ENCODE measurements around the gene FAM193A.
"Not testable (repeated sequence)": the region's sequence is repeated elsewhere in the genome, so short reads cannot be mapped to it uniquely, and the experiment has no call there.

The FAM193A gene

DNA sequence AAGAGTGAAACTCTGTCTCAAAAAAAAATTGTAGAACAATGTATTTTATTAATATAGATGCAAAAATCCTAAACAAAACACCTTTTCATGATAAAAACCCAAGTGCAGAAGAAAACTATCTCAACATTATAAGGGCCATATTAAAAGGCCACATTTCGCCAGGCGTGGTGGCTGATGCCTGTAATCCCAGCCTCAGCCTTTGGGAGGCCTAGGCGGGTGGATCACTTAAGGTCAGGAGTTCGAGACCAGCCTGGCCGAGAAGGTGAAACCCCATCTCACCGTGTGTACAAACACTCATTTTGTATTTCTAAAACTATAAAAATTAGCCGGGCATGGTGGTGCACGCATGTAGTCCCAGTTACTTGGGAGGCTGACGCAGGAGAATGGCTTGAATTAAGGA lies 9.9 kb upstream of the FAM193A start:
- no peak for DNase-seq

DNA sequence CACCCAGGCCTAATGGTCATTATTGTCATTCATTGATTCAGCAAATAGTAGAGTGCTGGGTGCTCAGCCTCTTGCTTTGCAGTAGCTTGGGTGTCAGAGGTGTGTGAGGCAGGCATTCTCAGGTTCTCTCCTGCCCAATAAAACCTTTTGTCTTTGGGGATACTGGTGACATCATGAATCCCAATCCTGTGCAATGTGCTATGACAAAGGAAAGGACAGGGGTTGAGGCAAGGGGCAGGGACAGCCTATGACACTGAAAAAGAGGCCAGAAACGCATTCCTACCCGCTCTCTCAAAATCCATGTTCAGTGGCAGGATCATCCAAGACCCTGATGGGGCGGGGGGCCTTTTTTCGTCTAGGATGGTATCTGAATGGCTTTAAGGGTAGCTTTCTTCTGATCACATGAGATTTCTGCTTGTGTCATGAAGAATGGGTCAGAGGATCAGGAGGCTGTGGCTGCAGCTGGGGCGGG lies 1.5 kb upstream of the FAM193A start:
- DNase-seq, result no peak

GRCh38 chr4:2535376-2536192 lies 863 bp upstream of the FAM193A start:
- DNase-seq, result peak; percentile 34 to 51 (median 40)

GRCh38 chr4:2537011-2537830 lies 774 bp downstream of the FAM193A start:
- peak in 3 of 4 experiments; percentile 20 to 57 (median 27) for DNase-seq

GRCh38 chr4:2543580-2544191 lies 7.2 kb downstream of the FAM193A start:
- DNase-seq, result not testable (repeated sequence)

- DNase-seq, result no peak
Observed at GRCh38 chr4:2545321-2546013, 9.0 kb downstream of the FAM193A start.

GRCh38 chr4:2546286-2546823 lies 9.9 kb downstream of the FAM193A start:
- DNase-seq, result no peak

DNA sequence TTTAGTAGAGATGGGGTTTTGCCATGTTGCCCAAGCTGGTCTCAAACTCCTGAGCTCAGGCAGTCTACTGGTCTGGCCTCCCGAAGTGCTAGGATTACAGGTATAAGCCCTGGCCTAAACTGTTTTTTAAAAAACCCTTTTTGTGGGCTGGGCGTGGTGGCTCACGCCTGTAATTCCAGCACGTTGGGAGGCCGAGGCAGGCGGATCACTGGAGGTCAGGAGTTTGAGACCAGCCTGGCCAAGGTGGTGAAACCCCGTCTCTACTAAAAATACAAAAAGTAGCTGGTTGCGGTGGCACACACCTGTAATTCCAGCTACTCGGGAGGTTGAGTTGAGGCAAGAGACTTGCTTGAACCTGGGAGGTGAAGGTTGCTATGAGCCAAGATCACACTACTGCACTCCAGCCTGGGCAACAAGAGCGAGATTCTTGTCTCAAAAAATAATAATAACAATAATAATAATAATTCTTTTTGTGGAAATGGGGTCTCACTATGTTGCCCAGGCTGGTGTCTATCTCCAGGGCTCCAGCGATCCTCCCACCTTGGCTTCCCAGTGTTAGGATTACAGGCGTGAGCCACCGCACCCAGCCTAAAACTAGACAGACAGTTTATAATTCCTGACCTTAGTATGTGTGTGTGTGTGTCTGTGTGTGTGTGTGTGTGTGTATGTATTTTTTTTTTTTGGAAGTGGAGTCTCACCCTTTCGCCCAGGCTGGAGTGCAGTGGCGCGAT lies 10.7 kb downstream of the FAM193A start:
- DNase-seq, result not testable (repeated sequence)

DNA sequence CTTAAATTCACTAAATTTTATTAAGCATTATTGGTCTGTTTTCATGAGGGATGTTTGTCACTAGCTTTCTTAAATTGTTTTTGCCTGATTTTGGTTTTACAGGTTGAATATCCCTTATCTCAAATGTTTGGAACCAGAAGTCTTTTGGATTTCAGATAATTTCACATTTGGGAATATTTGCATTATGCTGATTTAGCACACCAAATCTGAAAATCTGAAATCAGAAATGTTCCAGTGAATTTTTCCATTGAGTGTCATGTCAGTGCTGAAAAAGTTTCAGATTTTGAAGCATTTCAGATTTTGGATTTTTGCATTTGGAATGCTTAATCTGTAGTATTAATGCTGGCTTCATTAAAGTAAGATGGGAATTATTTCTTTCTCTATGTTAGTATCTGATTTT lies 14.7 kb downstream of the FAM193A start:
- DNase-seq, result no peak

DNA sequence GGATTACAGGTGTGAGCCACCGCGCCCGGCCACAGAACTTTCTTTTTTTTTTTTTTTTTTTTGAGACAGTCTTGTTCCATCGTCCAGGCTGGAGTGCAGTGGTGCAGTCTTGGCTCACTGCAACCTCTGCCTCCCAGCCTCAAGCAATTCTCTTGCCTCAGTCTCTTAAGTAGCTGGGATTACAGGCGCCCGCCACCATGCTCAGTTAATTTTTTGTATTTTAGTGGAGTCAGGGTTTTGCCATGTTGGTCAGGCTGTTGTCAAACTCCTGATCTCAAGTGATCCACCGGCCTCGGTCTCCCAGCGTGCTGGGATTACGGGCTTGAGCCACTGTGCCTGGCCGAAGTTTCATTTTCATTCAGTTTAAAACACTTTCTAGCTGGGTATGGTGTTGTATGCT lies 16.4 kb downstream of the FAM193A start:
- DNase-seq, result no peak

DNA sequence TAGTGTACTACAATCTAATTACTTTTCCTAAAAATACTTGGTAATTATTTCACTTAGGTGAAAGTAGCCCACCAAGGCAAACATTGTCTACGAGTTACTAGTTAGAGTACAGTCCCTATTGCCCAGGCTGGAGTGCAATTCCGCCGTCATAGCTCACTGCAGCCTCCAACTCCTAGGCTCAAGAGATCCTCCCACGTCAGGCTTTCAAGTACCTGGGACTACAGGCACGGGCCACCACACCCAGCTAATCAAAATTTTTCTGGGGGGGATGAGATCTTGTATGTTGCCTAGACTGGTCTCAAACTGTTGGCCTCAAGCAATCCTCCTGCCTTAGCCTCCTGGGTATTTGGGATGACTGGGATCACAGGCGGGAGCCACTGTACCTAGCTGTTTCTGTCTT lies 21.9 kb downstream of the FAM193A start:
- DNase-seq, result no peak

DNA sequence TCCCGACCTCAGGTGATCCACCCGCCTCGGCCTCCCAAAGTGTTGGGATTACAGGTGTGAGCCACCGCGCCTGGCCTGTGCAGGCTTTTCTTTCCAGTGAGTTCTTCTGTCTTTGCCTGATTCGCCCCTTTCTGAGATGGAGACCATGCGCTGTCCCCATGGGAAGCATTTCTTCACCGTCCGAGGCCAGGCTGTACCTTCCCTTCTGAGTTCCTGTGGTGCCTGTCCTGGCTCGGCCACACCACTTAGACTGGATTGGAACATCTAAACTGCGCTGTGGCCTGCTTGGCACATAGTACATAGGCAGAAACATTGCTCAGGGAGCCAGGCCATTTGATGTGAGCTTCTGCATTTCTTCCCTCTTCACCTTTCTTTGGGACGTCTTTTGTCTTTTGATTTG lies 23.7 kb downstream of the FAM193A start:
- DNase-seq, result no peak

DNA sequence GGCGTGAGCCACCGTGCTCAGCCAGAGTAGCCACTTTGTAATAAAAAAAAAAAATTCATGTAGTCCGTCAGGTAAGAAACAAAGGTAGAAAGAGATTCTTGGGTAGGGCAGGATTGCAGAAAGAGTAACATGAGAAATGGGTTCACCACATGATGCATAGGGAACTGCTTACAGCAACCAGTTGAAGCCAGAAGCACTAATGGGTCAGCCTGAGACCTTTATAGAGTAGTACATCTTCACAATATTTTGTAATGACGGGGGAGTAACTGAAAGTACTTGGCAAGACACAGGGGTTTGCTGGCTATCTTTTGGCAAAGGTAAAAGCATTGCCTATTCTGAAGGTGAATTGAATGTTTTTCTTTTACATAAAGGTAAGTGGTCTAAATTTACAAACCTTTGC lies 29.1 kb downstream of the FAM193A start:
- DNase-seq, result no peak

DNA sequence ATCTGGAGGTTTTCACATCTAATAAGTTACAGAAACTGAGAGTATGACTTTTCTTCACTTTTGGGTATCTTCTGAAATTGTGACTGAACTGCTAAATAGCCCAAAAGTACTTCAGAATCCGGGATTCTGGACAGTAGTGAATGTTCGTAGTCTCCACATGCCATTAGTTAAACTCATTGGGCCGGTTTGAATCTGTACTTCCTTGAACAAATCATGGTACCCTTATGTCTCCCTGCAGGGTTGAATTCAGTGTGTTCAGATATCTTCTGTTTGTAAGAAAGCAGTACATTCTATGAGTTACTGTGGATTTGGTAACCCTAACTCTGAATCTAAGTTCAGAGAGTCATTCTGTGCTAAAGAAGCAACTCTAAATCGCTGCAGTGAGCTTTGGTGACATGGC lies 33.6 kb downstream of the FAM193A start:
- no peak for DNase-seq

DNA sequence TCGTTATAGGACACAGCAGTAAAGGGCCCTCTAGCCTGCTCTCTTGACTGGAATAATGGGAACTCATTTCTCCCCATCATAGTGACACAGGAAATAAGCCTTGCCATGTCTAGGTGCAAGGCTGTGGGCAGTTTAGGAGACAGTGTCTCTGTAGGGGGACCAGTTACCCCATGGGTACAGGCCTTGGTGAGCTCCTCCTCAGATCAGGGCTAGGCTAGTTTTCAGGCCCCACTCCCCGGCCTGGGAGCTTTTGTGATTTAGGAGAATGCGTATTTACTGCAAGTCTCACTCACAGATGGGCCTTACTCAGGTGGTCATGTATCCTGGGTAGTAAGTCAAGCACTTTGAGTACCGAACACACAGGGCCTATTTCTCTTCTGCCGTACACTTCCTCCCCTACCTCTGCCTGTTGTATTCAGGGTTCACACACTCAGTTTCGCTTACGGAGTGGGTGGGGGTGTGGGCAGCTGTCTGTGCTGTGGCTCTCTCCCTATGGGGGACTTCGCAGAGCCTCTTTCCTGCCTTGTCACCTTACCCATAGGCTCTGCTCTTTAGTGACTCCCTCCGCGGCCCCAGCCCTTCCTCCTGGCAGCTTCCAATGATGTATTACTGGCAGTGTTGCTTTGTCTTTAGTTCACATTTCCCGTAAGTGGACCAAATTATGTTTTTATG lies 34.2 kb downstream of the FAM193A start:
- DNase-seq, result peak in 2 of 4 experiments; percentile 23 to 26

- DNase-seq, result no peak
Observed at GRCh38 chr4:2572076-2572475, 35.6 kb downstream of the FAM193A start.

GRCh38 chr4:2572866-2573265 lies 36.4 kb downstream of the FAM193A start:
- DNase-seq, result no peak

DNA sequence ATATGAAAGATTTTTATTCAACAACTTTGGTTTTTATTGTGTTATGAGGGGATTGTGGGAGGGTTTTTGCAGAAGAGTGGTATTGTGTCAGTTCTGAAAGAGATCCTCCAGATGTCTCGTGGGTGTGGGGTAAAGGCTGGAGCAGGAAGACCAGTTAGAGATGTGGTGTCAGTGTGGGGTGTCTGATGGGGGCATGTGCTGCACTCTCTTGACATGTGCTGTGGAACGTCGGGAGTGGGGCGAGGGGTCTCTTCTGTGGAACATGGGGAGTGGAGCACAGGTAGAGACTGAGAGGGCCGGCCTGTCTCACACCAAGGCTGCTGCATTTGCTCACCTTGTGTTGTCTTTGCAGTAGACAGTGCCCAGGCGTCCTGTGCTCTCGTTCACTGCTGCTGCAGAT lies 37.6 kb downstream of the FAM193A start:
- DNase-seq, result no peak

GRCh38 chr4:2574863-2575262 lies 38.4 kb downstream of the FAM193A start:
- no peak for DNase-seq

DNA sequence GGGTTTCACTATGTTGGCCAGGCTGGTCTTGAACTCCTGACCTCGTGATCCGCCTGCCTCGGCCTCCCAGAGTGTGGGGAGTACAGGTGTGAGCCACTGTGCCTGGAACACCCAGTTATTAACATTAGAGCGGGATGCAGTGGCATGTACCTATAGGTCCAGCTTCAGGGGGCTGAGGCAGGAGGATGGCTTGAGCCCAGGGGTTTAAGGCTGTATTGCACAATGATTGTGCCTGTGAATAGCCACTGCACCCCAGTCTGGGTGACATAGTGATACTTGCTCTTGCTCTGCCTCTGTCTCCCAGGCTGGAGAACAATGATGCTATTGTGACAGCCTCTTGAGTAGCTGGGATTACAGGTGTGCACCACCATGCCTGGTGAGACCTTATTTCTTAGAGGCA lies 39.8 kb downstream of the FAM193A start:
- no peak for DNase-seq

DNA sequence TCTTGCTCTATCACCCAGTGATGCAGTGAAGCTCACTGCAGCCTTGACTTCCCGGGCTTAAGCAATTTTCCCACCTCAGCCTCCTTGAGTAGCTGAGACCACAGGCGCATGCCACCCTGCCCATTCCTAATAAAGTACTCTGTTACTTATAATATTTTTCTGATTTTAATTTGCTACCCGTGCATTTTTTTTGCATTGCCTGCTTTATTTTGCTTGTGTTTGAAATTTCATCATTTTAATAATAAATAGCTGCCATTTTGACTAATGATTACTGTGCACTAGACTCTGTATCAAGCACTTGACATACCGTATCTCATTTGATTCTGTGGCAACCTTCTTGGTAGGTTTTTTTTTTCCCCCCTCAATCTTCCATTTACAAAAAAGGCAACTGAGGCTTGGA lies 41.7 kb downstream of the FAM193A start:
- no peak for DNase-seq

All from activated CD4-positive, CD25-positive, alpha-beta regulatory T cell (primary cell).